Pancreas (tissue), 10 donors: Measurements from ENCODE around the gene FOXE3. TPM values are rescaled to one million over a fixed set of nuclear protein-coding genes. Genes with fewer than 3 reads are reported as not detected.

Source experiments
- ATAC-seq, 4 donors: fragments of 200-7000 bp; cut with Tn5 transposase; one replicate each; pipeline versions ENCODE4 v1.8.0 to v1.9.1; 2020; ENCODE audit warnings: mild to moderate bottlenecking in 4 of 4, moderate library complexity in 4 of 4
- DNase-seq, 6 donors: peaks; one replicate each; pipeline ENCODE4 v3.0.0-alpha.2; 2020
- FAIRE-seq: peaks from 2 replicates; lab custom pipeline; 2012; peaks lifted over from hg19 to GRCh38; lab: Jason Lieb, UNC
- H3K27ac ChIP-seq, 4 donors: fragments of 200-600 bp; sonication (generic); 1 replicate in 3 of 4; 2 replicates in 1 of 4; pipeline versions ENCODE4 v1.5.0 to v1.8.0; 2020
- H3K27me3 ChIP-seq, 4 donors: fragments of 200-600 bp; one replicate each; pipeline ENCODE4 v1.8.0; 2021
- H3K36me3 ChIP-seq, 3 donors: fragments of 200-600 bp; sonication (generic) in 1 of 3; one replicate each; pipeline versions ENCODE4 v1.5.0 to v1.8.0; 2020 to 2021
- H3K4me1 ChIP-seq, 3 donors: fragments of 200-600 bp; one replicate each; pipeline ENCODE4 v1.8.0; 2021
- H3K4me3 ChIP-seq, 4 donors: fragments of 200-600 bp; sonication (generic) in 2 of 4; one replicate each; pipeline versions ENCODE4 v1.5.0 to v1.8.0; 2020 to 2021
- H3K9me3 ChIP-seq, 4 donors: fragments of 200-600 bp; one replicate each; pipeline ENCODE4 v1.8.0; 2021
- CTCF ChIP-seq, 4 donors: fragments of 200-600 bp; sonication (generic) in 3 of 4; IDR thresholded peaks; one replicate each; pipeline versions ENCODE4 v1.5.0 to v1.8.0; 2021; ENCODE audit warnings: antibody characterized with exemption in 4 of 4
- WGBS, 2 donors: extraction: QIAGEN DNeasy Blood & Tissue Kit; methylation state at CpG; one replicate each; pipeline ENCODE4 v1.1.7; 2013; 5-methylcytosine and 5-hydroxymethylcytosine counted together
- intact Hi-C, 3 donors: fragments of 100-400 bp; cut with DNase I; formaldehyde crosslinking; loops; one replicate each; pipeline versions ENCODE4 v1.11.1 to v1.14.2; 2022
- polyA plus RNA-seq, 2 donors: library from polyadenylated mRNA; stranded (reverse); fragments of 200-250 nt; gene quantifications; one replicate each; pipeline ENCODE4 v1.2.3, GENCODE V29; 2013
- total RNA-seq, 6 donors: library from RNA; stranded (reverse); fragmentation: NEBNext Ultra II Directional in 4 of 6; extraction: Animal tissue kit (Norgen Biotek cat#: 25700) in 4 of 6; gene quantifications; one replicate each; pipeline versions ENCODE4 v1.2.1 to v1.2.4, GENCODE V29; 2021 to 2023
- donor health status: healthy with polysubstance abuse.
- donor health status: DM: no; HTN: no; CAD: no; lungs with moderate emphysema.
- donor health status: DM: no; HTN: no; CAD: no.
- donor health status: control.
- donor health status: control.
- donor health status: Bipolar disorder and iron deficiency.
- donor health status: DM: yes; HTN: yes; CAD: no.
- donor health status: DM: no; HTN: no; CAD: no.
- donor health status: DM: no; HTN: no; CAD: no.
- donor health status: DM: yes; HTN: yes; CAD: no.

The FOXE3 gene
- total and polyA plus RNA-seq, 8 donors, result not detected

DNA sequence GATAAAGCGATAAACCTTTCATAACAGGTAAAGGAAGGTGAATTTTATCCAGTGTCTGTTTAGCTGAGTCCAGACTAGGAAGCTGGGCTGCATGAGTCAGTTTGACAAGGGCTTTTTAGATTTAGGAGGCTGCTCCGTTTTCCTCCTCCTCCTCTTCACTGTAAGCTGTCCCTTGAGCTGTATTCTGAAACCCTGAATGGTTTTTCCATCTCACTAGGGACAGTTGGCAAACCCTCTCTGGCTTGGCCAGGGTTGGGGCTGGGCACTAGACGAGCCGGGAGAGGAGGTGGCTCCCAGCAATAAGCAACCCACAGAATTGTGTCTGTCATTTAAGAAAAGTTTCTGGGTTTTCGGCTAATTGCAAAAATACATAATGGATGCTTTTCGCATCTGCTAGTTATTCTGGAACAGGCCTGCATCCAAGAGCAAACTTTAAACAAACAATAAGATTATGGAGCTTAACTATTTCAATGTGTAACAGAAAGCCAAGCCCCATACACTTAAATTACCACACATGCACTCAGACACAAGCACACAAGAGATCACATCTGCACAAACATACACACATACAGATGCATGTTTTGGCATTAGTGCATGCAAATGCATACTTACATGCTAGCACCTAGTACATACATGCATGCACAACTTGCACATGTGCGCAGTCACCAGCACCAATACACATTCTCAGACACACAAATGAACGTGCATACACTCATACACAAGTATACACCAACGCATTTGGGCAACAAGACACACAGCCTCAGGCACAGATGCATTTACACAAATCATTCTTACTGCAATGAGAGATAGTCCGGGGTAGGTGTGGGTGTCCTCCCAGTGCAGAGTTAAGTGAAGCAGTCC, 27.8 kb upstream of the FOXE3 start:
- WGBS, 2 donors, result 21 to 25% methylated on average over 10 of the region's 10 CpGs
- Histone ChIP-seq H3K9me3 (no peaks in the 10 kb centered on the region), H3K4me1 (no peaks in the 10 kb centered on the region), H3K36me3 (no peaks in the 10 kb centered on the region), H3K4me3 (no peak overlapping the region), H3K27me3 (no peaks in the 10 kb centered on the region), H3K27ac (no peak overlapping the region)
- TF ChIP-seq CTCF (IDR thresholded peaks at IDR 0.05), result no peak
- peak in 3 of 4 donors; percentile 24 to 31 (median 24) for ATAC-seq
- intact Hi-C loops, result no loop called here
- no peak for DNase-seq
- no peak for FAIRE-seq

DNA sequence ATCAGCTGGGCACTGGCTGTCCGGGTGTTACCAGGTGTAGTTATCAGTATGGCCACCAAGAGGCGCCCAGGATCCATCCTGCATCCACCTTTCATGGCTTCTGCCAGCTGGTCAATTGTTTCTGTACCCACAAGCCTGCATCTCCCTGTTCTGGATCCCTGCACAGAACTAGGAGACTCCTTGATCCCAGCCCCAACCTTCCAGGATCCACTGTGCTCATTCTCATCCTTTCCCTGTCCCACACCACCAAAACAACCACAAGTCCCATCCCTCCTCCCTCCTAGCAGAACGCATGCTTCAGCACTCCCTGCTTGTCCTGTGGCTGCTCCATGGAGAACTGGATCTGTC, 27.2 kb upstream of the FOXE3 start:
- H3K4me1 ChIP-seq, result no peaks in the 10 kb centered on the region
- no peak for FAIRE-seq
- no peak overlapping the region for H3K4me3 ChIP-seq

GRCh38 chr1:47389731-47390130, 26.4 kb upstream of the FOXE3 start:
- Histone ChIP-seq H3K27me3 (no peaks in the 10 kb centered on the region), H3K4me1 (no peaks in the 10 kb centered on the region), H3K27ac (no peak overlapping the region), H3K9me3 (no peaks in the 10 kb centered on the region), H3K4me3 (no peak overlapping the region), H3K36me3 (no peaks in the 10 kb centered on the region)
- intact Hi-C loops, result no loop called here
- ATAC-seq, result no peak
- DNase-seq, result no peak
- TF ChIP-seq CTCF (IDR thresholded peaks at IDR 0.05), result no peak
- 24 to 32% methylated on average over 2 of the region's 2 CpGs for WGBS, 2 donors
- no peak for FAIRE-seq

More for the DNA sequence above, 27.2 kb upstream of the FOXE3 start:
- peak; percentile 23 to 63 (median 56) for TF ChIP-seq CTCF (IDR thresholded peaks at IDR 0.05)
- ATAC-seq (peak; percentile 68 to 95 (median 88)), DNase-seq (peak; percentile 18 to 77 (median 50))
- no peaks in the 10 kb centered on the region for H3K36me3 ChIP-seq
- H3K9me3 ChIP-seq, result no peaks in the 10 kb centered on the region
- H3K27me3 ChIP-seq, result no peaks in the 10 kb centered on the region
- no peak overlapping the region for H3K27ac ChIP-seq
- 20 to 26% methylated on average over 3 of the region's 3 CpGs for WGBS, 2 donors
- intact Hi-C loops, result no loop called here

DNA sequence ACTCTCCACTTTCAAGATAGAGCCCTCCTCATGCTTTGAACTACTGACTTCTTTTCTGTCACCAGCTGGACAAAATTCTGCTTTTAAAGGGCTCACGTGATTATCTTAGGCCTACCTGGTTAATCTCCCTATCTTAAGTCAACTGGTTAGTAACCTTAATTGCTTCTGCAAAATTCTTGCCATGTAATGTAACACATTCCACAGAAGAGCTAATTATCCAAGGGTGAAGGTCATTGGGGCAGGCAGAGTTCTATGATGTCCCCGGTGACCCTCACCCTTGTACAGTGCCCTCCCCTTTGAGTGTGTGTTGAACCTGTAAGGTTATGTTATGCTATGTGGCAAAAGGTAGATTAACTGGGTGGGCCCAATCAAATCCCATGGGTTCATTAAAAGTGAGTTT, 25.2 kb upstream of the FOXE3 start:
- DNase-seq, result no peak
- Histone ChIP-seq H3K9me3 (no peaks in the 10 kb centered on the region), H3K36me3 (no peaks in the 10 kb centered on the region), H3K27ac (no peak overlapping the region), H3K4me1 (no peaks in the 10 kb centered on the region), H3K4me3 (no peak overlapping the region), H3K27me3 (no peaks in the 10 kb centered on the region)
- WGBS, 2 donors, result 38 to 48% methylated on average over 2 of the region's 2 CpGs
- FAIRE-seq, result no peak
- ATAC-seq, result no peak
- TF ChIP-seq CTCF (IDR thresholded peaks at IDR 0.05), result no peak
- intact Hi-C loops, result no loop called here

GRCh38 chr1:47393141-47393540, 22.9 kb upstream of the FOXE3 start:
- no peak for TF ChIP-seq CTCF (IDR thresholded peaks at IDR 0.05)
- Histone ChIP-seq H3K4me3 (no peak overlapping the region), H3K27ac (no peak overlapping the region), H3K27me3 (no peaks in the 10 kb centered on the region), H3K9me3 (no peaks in the 10 kb centered on the region), H3K36me3 (no peaks in the 10 kb centered on the region), H3K4me1 (no peaks in the 10 kb centered on the region)
- intact Hi-C loops, result no loop called here
- no peak for DNase-seq
- WGBS, 2 donors, result 52 to 65% methylated on average over 5 of the region's 5 CpGs
- FAIRE-seq, result no peak
- no peak for ATAC-seq
